Heart right ventricle (tissue), 16 donors: Measurements from ENCODE around the gene SSTR3. TPM values are rescaled to one million over a fixed set of nuclear protein-coding genes. Genes with fewer than 3 reads are reported as not detected.
"Not testable (repeated sequence)": the region's sequence is repeated elsewhere in the genome, so short reads cannot be mapped to it uniquely, and the experiment has no call there.

Experiments used
- ATAC-seq, 8 donors: fragments of 200-7000 bp; cut with Tn5 transposase; one replicate each; pipeline ENCODE4 v1.9.1; 2020; ENCODE audit warnings: mild to moderate bottlenecking in 8 of 8, moderate library complexity in 8 of 8, moderate number of reproducible peaks in 1 of 8
- DNase-seq, 2 donors: peaks; one replicate each; pipeline ENCODE4 v3.0.0-alpha.2; 2020
- H3K27ac ChIP-seq, 10 donors: fragments of 200-600 bp; sonication (generic) in 2 of 10; one replicate each; pipeline versions ENCODE4 v1.5.0 to v1.8.0; 2020 to 2022; ENCODE audit warnings: mild to moderate bottlenecking in 3 of 10
- H3K27me3 ChIP-seq, 7 donors: fragments of 200-600 bp; one replicate each; pipeline ENCODE4 v1.8.0; 2021 to 2022; ENCODE audit warnings: mild to moderate bottlenecking in 2 of 7
- H3K36me3 ChIP-seq, 9 donors: fragments of 200-600 bp; sonication (generic) in 1 of 9; one replicate each; pipeline versions ENCODE4 v1.5.0 to v1.8.0; 2020 to 2022; ENCODE audit warnings: mild to moderate bottlenecking in 2 of 9
- H3K4me1 ChIP-seq, 9 donors: fragments of 200-600 bp; sonication (generic) in 1 of 9; one replicate each; pipeline versions ENCODE4 v1.5.0 to v1.8.0; 2020 to 2022; ENCODE audit warnings: mild to moderate bottlenecking in 4 of 9
- H3K4me3 ChIP-seq, 10 donors: fragments of 200-600 bp; sonication (generic) in 2 of 10; one replicate each; pipeline versions ENCODE4 v1.5.0 to v1.8.0; 2020 to 2022; ENCODE audit warnings: mild to moderate bottlenecking in 7 of 10, moderate library complexity in 2 of 10
- H3K9me3 ChIP-seq, 11 donors: fragments of 200-600 bp in 10 of 11; sonication (generic) in 2 of 11; one replicate each; pipeline versions ENCODE4 v1.5.0 to v1.8.0; 2013 to 2022; ENCODE audit warnings: mild to moderate bottlenecking in 2 of 11, control low read depth in 1 of 11, moderate library complexity in 1 of 11
- CTCF ChIP-seq, 9 donors: fragments of 200-600 bp; sonication (generic) in 2 of 9; IDR thresholded peaks; one replicate each; pipeline versions ENCODE4 v1.5.0 to v1.8.0; 2021 to 2022; ENCODE audit warnings: antibody characterized with exemption in 9 of 9, mild to moderate bottlenecking in 5 of 9, moderate library complexity in 1 of 9
- WGBS, 2 donors: extraction: QIAGEN DNeasy Blood & Tissue Kit; methylation state at CpG; one replicate each; pipeline ENCODE4 v1.1.7; 2013; ENCODE audit warnings: inconsistent platforms in 1 of 2; 5-methylcytosine and 5-hydroxymethylcytosine counted together
- intact Hi-C, 10 donors: fragments of 100-400 bp; cut with DNase I; formaldehyde crosslinking; loops; one replicate each; pipeline versions ENCODE4 v1.11.1 to v1.14.2; 2022
- polyA plus RNA-seq, 2 donors: library from polyadenylated mRNA; stranded (reverse); fragments of 200-250 nt; gene quantifications; one replicate each; pipeline ENCODE4 v1.2.3, GENCODE V29; 2013
- total RNA-seq, 10 donors: library from RNA; stranded (reverse); fragmentation: NEBNext Ultra II Directional in 3 of 10; extraction: Animal tissue kit (Norgen Biotek cat#: 25700) in 3 of 10; gene quantifications; one replicate each; pipeline versions ENCODE4 v1.2.1 to v1.2.4, GENCODE V29; 2021 to 2023
- donor health status: Arrhythmogenic right ventricular cardiomyopathy.
- donor health status: ischemic (EF 13 %, LVEDD 7.1; RV severe dilation, severe dysfunction).
- donor health status: healthy with polysubstance abuse.
- donor health status: DM: no; HTN: yes; CAD: no.
- donor health status: DM: no; HTN: no; CAD: no.
- donor health status: ischemic (EF 25% LVEDD 6.9; RV normal size, moderate dysfunction).
- donor health status: ischemic (EF 25% LVEDD 5.7; RV mildly dilated, moderate dysfunction).
- donor health status: healthy.
- donor health status: DM: yes; HTN: yes; CAD: no.
- donor health status: Ischemic cardiomyopathy.
- donor health status: ischemic (EF 35%, LVEDD 5.7; RV mildly dilated, moderate dysfunction).
- donor health status: nonischemic (EF 11% LVEDD 7.7; RV severe dilation, severe dysfunction).
- donor health status: DM: yes; HTN: yes; CAD: no.
- donor health status: PGD.
- donor health status: ischemic (EF 29% LVEDD 5.4; RV normal size, mild dysfunction).
- donor health status: nonischemic (EF 23%, LVEDD 6.1; RV moderate dilation, normal function).

Gene SSTR3
- total and polyA plus RNA-seq, 12 donors: not detected

- H3K27ac ChIP-seq: no peak overlapping the region
- 91 to 93% methylated on average over 9 of the region's 9 CpGs for WGBS, 2 donors
- no peak overlapping the region for H3K4me3 ChIP-seq
- no peaks in the 10 kb centered on the region for H3K36me3 ChIP-seq
- peaks cover 32 to 55% (median 47%) of the 10 kb centered on the region in 9 donors for H3K4me1 ChIP-seq
- no peak for TF ChIP-seq CTCF (IDR thresholded peaks at IDR 0.05)
- H3K27me3 ChIP-seq: no peaks in the 10 kb centered on the region
- DNase-seq (no peak), ATAC-seq (no peak)
- no peaks in the 10 kb centered on the region for H3K9me3 ChIP-seq
- intact Hi-C loops: no loop called here
Observed at GRCh38 chr22:37174964-37175363, 37.3 kb downstream of the SSTR3 start.

- Histone ChIP-seq H3K9me3 (no peaks in the 10 kb centered on the region), H3K27ac (no peak overlapping the region), H3K4me3 (no peak overlapping the region), H3K4me1 (peaks cover 27 to 44% (median 35%) of the 10 kb centered on the region in 9 donors), H3K27me3 (no peaks in the 10 kb centered on the region), H3K36me3 (no peaks in the 10 kb centered on the region)
- intact Hi-C loops: no loop called here
- 79 to 80% methylated on average over 6 of the region's 6 CpGs for WGBS, 2 donors
- ATAC-seq (peak in 5 of 8 donors; percentile 16 to 63 (median 25)), DNase-seq (no peak)
- TF ChIP-seq CTCF (IDR thresholded peaks at IDR 0.05): no peak
Observed at GRCh38 chr22:37173709-37174108, 38.6 kb downstream of the SSTR3 start.

- WGBS, 2 donors: 88 to 89% methylated on average over 14 of the region's 14 CpGs
- Histone ChIP-seq H3K27me3 (no peaks in the 10 kb centered on the region), H3K4me3 (no peak overlapping the region), H3K27ac (no peak overlapping the region), H3K9me3 (no peaks in the 10 kb centered on the region), H3K4me1 (peaks cover 18 to 42% (median 31%) of the 10 kb centered on the region in 9 donors), H3K36me3 (no peaks in the 10 kb centered on the region)
- ATAC-seq (no peak), DNase-seq (no peak)
- intact Hi-C loops: no loop called here
- no peak for TF ChIP-seq CTCF (IDR thresholded peaks at IDR 0.05)
Observed at GRCh38 chr22:37172266-37173245, 39.7 kb downstream of the SSTR3 start.

- intact Hi-C loops: no loop called here
- Histone ChIP-seq H3K9me3 (no peaks in the 10 kb centered on the region), H3K27ac (no peak overlapping the region), H3K36me3 (no peaks in the 10 kb centered on the region), H3K4me1 (peaks cover 14 to 42% (median 30%) of the 10 kb centered on the region in 9 donors), H3K4me3 (no peak overlapping the region), H3K27me3 (no peaks in the 10 kb centered on the region)
- no peak for TF ChIP-seq CTCF (IDR thresholded peaks at IDR 0.05)
- no peak for DNase-seq
- 75 to 87% methylated on average over 5 of the region's 5 CpGs for WGBS, 2 donors
- ATAC-seq: no peak
Observed at GRCh38 chr22:37171662-37172061, 40.6 kb downstream of the SSTR3 start.

- DNase-seq, intact Hi-C loops, H3K9me3 ChIP-seq, H3K36me3 ChIP-seq, H3K27me3 ChIP-seq, H3K4me3 ChIP-seq, ATAC-seq: not testable (repeated sequence)
- 95 to 96% methylated on average over 16 of the region's 16 CpGs for WGBS, 2 donors
- Histone ChIP-seq H3K4me1 (peaks cover 6 to 42% (median 25%) of the 10 kb centered on the region in 9 donors), H3K27ac (peak overlapping the region in 1 of 10 donors; percentile 40)
Observed at GRCh38 chr22:37170689-37171405, 41.4 kb downstream of the SSTR3 start.
